ENCODE results near the gene PROK1.
"Not testable (repeated sequence)": the region's sequence is repeated elsewhere in the genome, so short reads cannot be mapped to it uniquely, and the experiment has no call there.

Gene PROK1

DNA sequence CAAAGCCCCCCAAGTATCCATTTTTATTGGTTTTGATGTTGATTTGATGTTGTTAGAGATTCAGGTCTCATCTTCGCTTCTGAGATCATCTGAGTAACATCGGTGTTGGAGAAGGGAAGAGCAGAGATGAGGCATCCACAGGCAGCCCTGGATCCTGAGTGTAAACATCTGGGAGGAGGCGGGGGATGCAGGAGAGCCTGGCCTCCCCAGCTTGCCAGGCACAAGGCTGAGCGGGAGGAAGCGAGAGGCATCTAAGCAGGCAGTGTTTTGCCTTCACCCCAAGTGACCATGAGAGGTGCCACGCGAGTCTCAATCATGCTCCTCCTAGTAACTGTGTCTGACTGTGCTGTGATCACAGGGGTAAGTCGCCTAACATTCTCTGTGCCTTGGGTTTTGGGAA, at the start of gene PROK1:
Gene PROK1 (plus strand): TSS at position 221 of the 400 bp plus-strand sequence. CDS start 68 bp downstream, at position 289.
- no peak for DNase-seq (ENCODE audit: low read depth)

GRCh38 chr1:110403805-110404204, 47.1 kb upstream of the PROK1 start:
- no peak for DNase-seq (ENCODE audit: low read depth)

DNA sequence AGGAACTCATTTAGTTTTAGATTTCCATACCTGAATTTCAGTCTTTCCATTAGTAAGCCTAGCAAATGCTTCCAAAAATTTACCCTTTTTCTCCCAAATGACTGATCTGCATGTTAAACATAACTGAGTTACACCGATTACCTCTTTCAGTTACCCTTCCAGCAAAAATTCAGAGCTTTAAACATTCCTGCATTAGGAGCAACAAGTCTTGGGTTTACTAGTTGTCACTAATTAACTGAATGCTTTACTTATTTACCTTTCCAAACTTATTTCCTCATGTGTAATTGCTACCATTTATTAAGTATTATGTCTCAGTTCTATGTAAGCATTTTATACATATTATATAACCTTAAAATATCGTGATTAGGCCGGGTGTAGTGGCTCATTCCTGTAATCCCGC, 46.5 kb upstream of the PROK1 start:
- no peak for DNase-seq (ENCODE audit: low read depth)

GRCh38 chr1:110406407-110406806, 44.5 kb upstream of the PROK1 start:
- DNase-seq (ENCODE audit: low read depth): not testable (repeated sequence)

GRCh38 chr1:110407260-110408210, 43.4 kb upstream of the PROK1 start, which contains the start of gene LAMTOR5:
Gene LAMTOR5, minus strand, starts transcription at chr1:110407694. Its CDS starts 74 bp downstream, at chr1:110407620.
- peak; percentile 82 for DNase-seq (ENCODE audit: low read depth)

DNA sequence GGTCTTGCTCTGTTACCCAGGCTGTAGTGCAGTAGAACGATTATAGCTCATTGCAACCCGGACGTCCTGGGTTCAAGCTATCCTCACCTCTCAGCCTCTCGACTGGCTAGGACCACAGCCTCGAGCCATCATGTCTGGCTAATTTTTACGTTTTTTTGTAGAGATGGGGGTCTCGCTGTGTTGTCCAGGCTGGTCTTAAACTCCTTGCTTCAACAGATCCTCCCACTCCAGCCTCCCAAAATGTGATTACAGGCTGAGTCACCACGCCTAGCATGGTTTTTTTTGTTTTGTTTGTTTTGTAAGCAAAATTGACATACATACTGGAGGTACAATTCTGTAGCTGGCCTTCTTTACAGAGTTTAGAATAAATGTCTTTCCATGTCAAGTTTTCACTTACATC, 42.5 kb upstream of the PROK1 start:
- DNase-seq (ENCODE audit: low read depth): no peak

- DNase-seq (ENCODE audit: low read depth): no peak
These were observed 41.6 kb upstream of the PROK1 start for GRCh38 chr1:110409316-110409715.

GRCh38 chr1:110411173-110411735, 39.7 kb upstream of the PROK1 start:
- DNase-seq (ENCODE audit: low read depth): no peak

DNA sequence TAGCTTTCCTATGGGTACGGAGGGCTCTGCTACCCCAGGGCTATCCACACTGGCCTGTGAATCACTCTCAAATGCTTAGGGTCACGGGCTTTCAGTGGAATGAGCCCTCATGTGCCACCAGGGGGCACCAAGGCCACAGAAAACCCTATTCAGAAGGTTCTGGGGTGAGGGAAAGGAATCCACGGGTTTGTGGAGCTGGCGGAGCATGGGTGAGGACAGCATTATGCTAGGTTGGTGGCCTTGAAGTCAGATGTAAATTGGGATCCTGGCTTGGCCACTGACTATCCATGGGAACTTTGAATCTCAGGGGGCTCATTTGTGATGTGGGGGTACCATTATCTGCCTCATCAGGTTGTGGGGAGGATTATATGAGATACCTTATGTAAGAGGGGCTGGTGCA, 38.4 kb upstream of the PROK1 start:
- DNase-seq (ENCODE audit: low read depth): peak; percentile 36

DNA sequence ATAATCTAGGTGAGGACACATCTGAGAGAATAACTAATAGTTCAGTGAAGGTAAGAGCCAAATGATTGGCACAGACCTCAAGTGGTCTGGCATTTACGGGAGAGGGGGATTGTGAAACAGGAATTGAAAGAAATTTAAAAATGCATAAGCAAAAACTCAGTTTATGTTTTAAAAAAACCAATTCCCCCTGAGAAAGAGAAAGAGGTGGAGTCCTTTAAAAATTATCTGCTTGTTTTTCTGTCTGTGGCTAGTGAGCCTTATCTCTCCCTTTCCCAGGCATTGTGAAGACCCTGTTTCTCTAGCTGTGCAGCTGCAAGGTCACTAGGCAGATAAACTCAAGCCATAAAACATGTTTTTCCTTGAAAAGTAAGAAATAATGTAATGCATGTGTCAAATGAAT, 37.9 kb upstream of the PROK1 start:
- DNase-seq (ENCODE audit: low read depth): not testable (repeated sequence)

- no peak for DNase-seq (ENCODE audit: low read depth)
These were observed 32.2 kb upstream of the PROK1 start for GRCh38 chr1:110418729-110419128.

DNA sequence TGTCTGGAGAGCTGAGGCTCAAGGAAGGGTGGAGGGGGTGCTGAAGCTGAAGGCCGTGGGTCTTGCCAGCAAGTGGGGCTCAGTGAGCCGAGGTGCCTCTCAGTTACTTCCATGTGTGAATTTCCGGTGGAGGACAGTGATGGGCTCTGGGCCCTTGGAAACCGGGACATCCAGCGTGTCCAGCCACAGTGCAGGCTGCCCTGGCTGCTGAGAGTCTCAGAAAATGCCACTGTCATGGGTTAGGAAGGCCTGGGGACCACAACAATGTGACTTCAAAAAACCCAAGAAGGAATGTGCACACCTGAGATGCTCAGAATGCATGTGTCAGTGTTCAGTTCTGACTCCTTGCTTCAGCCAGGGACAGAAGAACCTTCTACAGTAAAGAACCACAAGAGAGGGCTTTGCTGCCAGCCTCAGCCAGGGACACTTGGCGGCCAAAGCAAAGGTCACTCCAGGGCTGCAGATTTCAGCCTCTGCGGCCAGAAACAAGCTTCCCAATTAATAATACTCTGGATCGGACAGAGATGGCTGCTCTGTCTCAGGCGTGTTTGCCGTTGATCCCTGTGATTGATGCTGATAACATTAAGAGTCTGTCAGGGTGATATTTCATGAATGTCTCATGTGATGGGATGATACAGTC, 30.8 kb upstream of the PROK1 start:
- no peak for DNase-seq (ENCODE audit: low read depth)

- no peak for DNase-seq (ENCODE audit: low read depth)
These were observed 29.8 kb upstream of the PROK1 start for GRCh38 chr1:110420874-110421793.

- DNase-seq (ENCODE audit: low read depth): no peak
These were observed 26.0 kb upstream of the PROK1 start for GRCh38 chr1:110424699-110425611.

- DNase-seq (ENCODE audit: low read depth): no peak
These were observed 25.3 kb upstream of the PROK1 start for GRCh38 chr1:110425612-110426152.

GRCh38 chr1:110426854-110427253, 24.1 kb upstream of the PROK1 start:
- no peak for DNase-seq (ENCODE audit: low read depth)

- no peak for DNase-seq (ENCODE audit: low read depth)
These were observed 22.0 kb upstream of the PROK1 start for GRCh38 chr1:110428946-110429345.

GRCh38 chr1:110430366-110430765, 20.6 kb upstream of the PROK1 start:
- no peak for DNase-seq (ENCODE audit: low read depth)

DNA sequence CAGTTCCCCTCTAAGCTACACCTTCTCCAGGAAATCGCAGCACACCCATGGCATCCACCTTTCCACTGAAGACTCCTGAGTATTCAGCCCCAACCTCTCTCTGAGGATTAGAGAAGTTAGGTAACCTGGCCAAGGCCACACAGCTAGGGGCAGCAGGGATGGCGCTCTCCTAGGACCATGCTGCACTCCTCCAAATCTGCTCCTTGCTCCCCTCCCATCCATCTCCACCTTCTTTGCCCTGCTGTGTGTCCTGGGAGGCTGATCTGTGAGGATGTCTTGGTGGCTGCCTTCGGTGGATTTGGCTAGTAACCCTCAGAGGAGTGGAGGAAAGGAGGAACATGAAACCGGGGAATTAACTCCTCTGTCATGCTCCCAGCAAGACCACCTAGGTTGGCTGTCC, 20.0 kb upstream of the PROK1 start:
- DNase-seq (ENCODE audit: low read depth): no peak

- no peak for DNase-seq (ENCODE audit: low read depth)
These were observed 17.7 kb upstream of the PROK1 start for GRCh38 chr1:110433213-110433612.

Measured in stimulated activated CD8-positive, alpha-beta memory T cell treated with anti-CD3 and anti-CD28 coated beads, Interleukin-12 subunit alpha, Interleukin-12 subunit beta, amount 100 ng/mL, for 1 hour (primary cell).